H9 (cell line): Measurements from ENCODE around the gene ENKUR. TPM values are rescaled to one million over a fixed set of nuclear protein-coding genes. Genes with fewer than 3 reads are reported as not detected.

ENCODE experiments used
- DNase-seq: peaks from one replicate; pipeline ENCODE4 v3.0.0-alpha.2; 2017
- H2AFZ ChIP-seq: one replicate; pipeline ENCODE4 v1.6.1; 2013; ENCODE audit warnings: mild to moderate bottlenecking, low read length, control low read depth, moderate library complexity
- H2AK5ac ChIP-seq: 2 replicates; pipeline ENCODE4 v1.6.1; 2013; ENCODE audit warnings: low read length, control low read depth, mixed read lengths; ENCODE audit not compliant: insufficient read length
- H2BK120ac ChIP-seq: one replicate; pipeline ENCODE4 v1.6.1; 2013; ENCODE audit warnings: low read depth, mild to moderate bottlenecking, low read length, control low read depth, inconsistent platforms; ENCODE audit not compliant: poor library complexity, severe bottlenecking
- H2BK12ac ChIP-seq: 2 replicates; pipeline ENCODE4 v1.6.1; 2013; ENCODE audit warnings: low read length, control low read depth, mixed read lengths, low read depth; ENCODE audit not compliant: insufficient read length
- H2BK15ac ChIP-seq: 2 replicates; pipeline ENCODE4 v1.6.1; 2013; ENCODE audit warnings: low read depth, low read length, control low read depth
- H2BK20ac ChIP-seq: one replicate; pipeline ENCODE4 v1.6.1; 2013; ENCODE audit warnings: low read depth, mild to moderate bottlenecking, low read length, control low read depth, inconsistent platforms; ENCODE audit not compliant: poor library complexity, severe bottlenecking
- H2BK5ac ChIP-seq: 2 replicates; pipeline ENCODE4 v1.6.1; 2013; ENCODE audit warnings: low read length, control low read depth, mixed read lengths; ENCODE audit not compliant: insufficient read length
- H3K14ac ChIP-seq: 2 replicates; pipeline ENCODE4 v1.6.1; 2013; ENCODE audit warnings: low read length, control low read depth; ENCODE audit not compliant: insufficient read depth
- H3K18ac ChIP-seq: 2 replicates; pipeline ENCODE4 v1.6.1; 2013; ENCODE audit warnings: low read depth, mild to moderate bottlenecking, mixed read lengths, low read length, control low read depth; ENCODE audit not compliant: insufficient read length
- H3K23ac ChIP-seq: 2 replicates; pipeline ENCODE4 v1.6.1; 2013; ENCODE audit warnings: low read length, control low read depth, mixed read lengths, low read depth; ENCODE audit not compliant: insufficient read length
- H3K23me2 ChIP-seq: 2 replicates; pipeline ENCODE4 v1.6.1; 2013; ENCODE audit warnings: low read depth, mild to moderate bottlenecking, mixed read lengths, low read length, control low read depth; ENCODE audit not compliant: insufficient read length, poor library complexity, severe bottlenecking
- H3K27ac ChIP-seq: 2 replicates; pipeline ENCODE4 v1.5.1; 2013; ENCODE audit warnings: low read length, control low read depth, mixed read lengths, low read depth; ENCODE audit not compliant: insufficient read length
- H3K27me3 ChIP-seq: 2 replicates; pipeline ENCODE4 v1.6.1; 2013; ENCODE audit warnings: low read length, control low read depth, inconsistent platforms; ENCODE audit not compliant: insufficient read depth
- H3K4ac ChIP-seq: 2 replicates; pipeline ENCODE4 v1.6.1; 2013; ENCODE audit warnings: low read depth, mild to moderate bottlenecking, control low read depth, inconsistent platforms, low read length, moderate library complexity
- H3K4me1 ChIP-seq: 2 replicates; pipeline ENCODE4 v1.6.1; 2013; ENCODE audit warnings: low read length, control low read depth, inconsistent platforms; ENCODE audit not compliant: insufficient read depth
- H3K4me2 ChIP-seq: 2 replicates; pipeline ENCODE4 v1.6.1; 2013; ENCODE audit warnings: low read length, control low read depth, mixed read lengths; ENCODE audit not compliant: insufficient read length, insufficient read depth
- H3K56ac ChIP-seq: 2 replicates; pipeline ENCODE4 v1.6.1; 2013; ENCODE audit warnings: low read depth, mild to moderate bottlenecking, mixed read lengths, low read length, control low read depth; ENCODE audit not compliant: insufficient read length
- H3K79me1 ChIP-seq: 2 replicates; pipeline ENCODE4 v1.6.1; 2013; ENCODE audit warnings: low read depth, mild to moderate bottlenecking, moderate library complexity, low read length, control low read depth, inconsistent platforms; ENCODE audit not compliant: insufficient read depth, poor library complexity, severe bottlenecking
- H3K79me2 ChIP-seq: 2 replicates; pipeline ENCODE4 v1.6.1; 2013; ENCODE audit warnings: low read length, control low read depth, inconsistent platforms; ENCODE audit not compliant: insufficient read depth
- H3K9ac ChIP-seq: 2 replicates; pipeline ENCODE4 v1.6.1; 2013; ENCODE audit warnings: low read length, control low read depth, mixed read lengths; ENCODE audit not compliant: insufficient read length; ENCODE audit errors: extremely low read depth
- H3K9me3 ChIP-seq: one replicate; pipeline ENCODE4 v1.6.1; 2013; ENCODE audit warnings: low read depth, low read length, inconsistent platforms; ENCODE audit not compliant: control insufficient read depth
- H3T11ph ChIP-seq: one replicate; pipeline ENCODE4 v1.6.1; 2013; ENCODE audit warnings: mild to moderate bottlenecking, low read length, control low read depth, inconsistent platforms
- H4K20me1 ChIP-seq: one replicate; pipeline ENCODE4 v1.6.1; 2013; ENCODE audit not compliant: control insufficient read depth, insufficient read length, insufficient read depth
- H4K5ac ChIP-seq: 2 replicates; pipeline ENCODE4 v1.6.1; 2013; ENCODE audit warnings: low read depth, mild to moderate bottlenecking, mixed read lengths, low read length, control low read depth; ENCODE audit not compliant: insufficient read length
- H4K8ac ChIP-seq: replicated peaks from 2 replicates; pipeline ENCODE4 v1.6.1; 2013; ENCODE audit warnings: low read length, control low read depth, mixed read lengths, low read depth; ENCODE audit not compliant: insufficient read length
- H4K91ac ChIP-seq: 2 replicates; pipeline ENCODE4 v1.6.1; 2013; ENCODE audit warnings: low read depth, mild to moderate bottlenecking, moderate library complexity, mixed read lengths, low read length, control low read depth; ENCODE audit not compliant: insufficient read length
- H3K27ac Mint-ChIP-seq, 3 experiments: 2 replicates in 2 of 3; 3 replicates in 1 of 3; pipeline ENCODE4 v1.8.0; 2020 to 2021; ENCODE audit warnings: mixed read lengths in 3 of 3, mild to moderate bottlenecking in 1 of 3, moderate library complexity in 1 of 3
- H3K27me3 Mint-ChIP-seq: 2 replicates; pipeline ENCODE4 v1.8.0; 2021; ENCODE audit warnings: low read depth, mild to moderate bottlenecking, moderate library complexity, mixed read lengths
- H3K36me3 Mint-ChIP-seq, 3 experiments: 2 replicates in 2 of 3; 3 replicates in 1 of 3; pipeline ENCODE4 v1.8.0; 2020 to 2021; ENCODE audit warnings: low read depth in 3 of 3, mixed read lengths in 3 of 3; ENCODE audit not compliant: insufficient read depth in 1 of 3
- H3K4me1 Mint-ChIP-seq, 2 experiments: 2 replicates each; pipeline ENCODE4 v1.8.0; 2020; ENCODE audit warnings: mixed read lengths in 2 of 2
- H3K4me3 Mint-ChIP-seq, 2 experiments: 2 replicates in 1 of 2; 3 replicates in 1 of 2; pipeline ENCODE4 v1.8.0; 2020 to 2021; ENCODE audit warnings: mild to moderate bottlenecking in 2 of 2, mixed read lengths in 2 of 2, moderate library complexity in 1 of 2
- H3K9me3 Mint-ChIP-seq, 2 experiments: 2 replicates in 1 of 2; 3 replicates in 1 of 2; pipeline ENCODE4 v1.8.0; 2020; ENCODE audit warnings: mild to moderate bottlenecking in 2 of 2, mixed read lengths in 2 of 2, moderate library complexity in 1 of 2
- WGBS: extraction: QIAGEN DNeasy Blood & Tissue Kit; methylation state at CpG from one replicate; pipeline ENCODE4 v1.1.7; 2013; ENCODE audit warnings: missing lambda C conversion rate, low lambda C conversion rate, mixed read lengths; ENCODE audit not compliant: insufficient read length; ENCODE audit errors: extremely low coverage; 5-methylcytosine and 5-hydroxymethylcytosine counted together
- total RNA-seq: library from RNA; stranded (reverse); gene quantifications from 2 replicates; pipeline ENCODE4 v1.2.1, GENCODE V29; 2021
- TF ChIP-seq, protein P1 (sequence below): fragments of 200-600 bp; sonication (generic); conservative IDR thresholded peaks from 3 replicates; pipeline ENCODE4 v1.8.0; 2021; ENCODE audit warnings: antibody characterized with exemption, mild to moderate bottlenecking

Gene ENKUR
- total RNA-seq, 1 experiment from 2014 or later, result not detected

DNA sequence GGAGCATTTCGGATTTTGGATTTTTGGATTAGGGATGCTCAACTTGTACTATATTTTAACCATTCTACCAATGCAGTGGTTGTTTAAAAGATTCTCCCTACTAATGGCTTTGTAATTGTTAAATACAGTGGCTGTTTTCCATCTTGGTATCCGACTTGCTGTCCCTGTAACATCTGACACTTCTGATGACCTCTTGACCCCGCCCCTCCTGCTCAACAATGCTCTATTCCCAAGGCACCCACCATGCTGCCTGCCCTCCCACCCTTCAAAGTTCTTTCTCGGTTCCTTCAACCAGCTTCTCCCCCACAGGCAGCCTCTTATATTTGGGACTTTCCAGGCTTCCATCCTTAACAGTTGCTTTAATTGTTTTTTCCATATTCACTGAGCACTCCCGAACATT lies 65.5 kb downstream of the ENKUR start:
- no peak overlapping the region for H3K4me2 ChIP-seq
- H3K23ac ChIP-seq, result no peak overlapping the region
- H4K5ac ChIP-seq, result no peak overlapping the region
- Mint-ChIP-seq H3K27ac (peak overlapping the region in 1 of 3 experiments; percentile 97; a peak in 2 of 7 replicates), H3K9me3 (no peaks in the 10 kb centered on the region; a peak in 3 of 5 replicates), H3K36me3 (peaks cover 0 to 2% (median 0%) of the 10 kb centered on the region in 3 experiments; a peak in 1 of 7 replicates), H3K4me3 (peak overlapping the region in 1 of 2 experiments; percentile 82; a peak in 2 of 5 replicates), H3K4me1 (peaks cover 34 to 38% of the 10 kb centered on the region in 2 experiments), H3K27me3 (no peaks in the 10 kb centered on the region)
- H3K18ac ChIP-seq, result no peak overlapping the region
- no peak overlapping the region for H4K8ac ChIP-seq
- no peak overlapping the region for H4K91ac ChIP-seq
- H3K9me3 ChIP-seq, result no peaks in the 10 kb centered on the region
- no peak overlapping the region for H2BK20ac ChIP-seq
- H2BK15ac ChIP-seq, result no peak overlapping the region
- TF ChIP-seq, protein P1, sequence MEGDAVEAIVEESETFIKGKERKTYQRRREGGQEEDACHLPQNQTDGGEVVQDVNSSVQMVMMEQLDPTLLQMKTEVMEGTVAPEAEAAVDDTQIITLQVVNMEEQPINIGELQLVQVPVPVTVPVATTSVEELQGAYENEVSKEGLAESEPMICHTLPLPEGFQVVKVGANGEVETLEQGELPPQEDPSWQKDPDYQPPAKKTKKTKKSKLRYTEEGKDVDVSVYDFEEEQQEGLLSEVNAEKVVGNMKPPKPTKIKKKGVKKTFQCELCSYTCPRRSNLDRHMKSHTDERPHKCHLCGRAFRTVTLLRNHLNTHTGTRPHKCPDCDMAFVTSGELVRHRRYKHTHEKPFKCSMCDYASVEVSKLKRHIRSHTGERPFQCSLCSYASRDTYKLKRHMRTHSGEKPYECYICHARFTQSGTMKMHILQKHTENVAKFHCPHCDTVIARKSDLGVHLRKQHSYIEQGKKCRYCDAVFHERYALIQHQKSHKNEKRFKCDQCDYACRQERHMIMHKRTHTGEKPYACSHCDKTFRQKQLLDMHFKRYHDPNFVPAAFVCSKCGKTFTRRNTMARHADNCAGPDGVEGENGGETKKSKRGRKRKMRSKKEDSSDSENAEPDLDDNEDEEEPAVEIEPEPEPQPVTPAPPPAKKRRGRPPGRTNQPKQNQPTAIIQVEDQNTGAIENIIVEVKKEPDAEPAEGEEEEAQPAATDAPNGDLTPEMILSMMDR, result no peak
- no peak for DNase-seq
- H3K9ac ChIP-seq, result no peak overlapping the region
- no peak overlapping the region for H3K56ac ChIP-seq
- peaks cover 13% of the 10 kb centered on the region for H3K23me2 ChIP-seq
- H2AK5ac ChIP-seq, result no peak overlapping the region
- no peak overlapping the region for H2BK12ac ChIP-seq
- no peak overlapping the region for H3K4ac ChIP-seq
- no CpG with 5 or more reads among the region's 5 CpGs for WGBS
- H2BK120ac ChIP-seq, result no peak overlapping the region
- H3K27me3 ChIP-seq, result no peaks in the 10 kb centered on the region
- H3K27ac ChIP-seq, result no peak overlapping the region
- peaks cover 7% of the 10 kb centered on the region for H3K4me1 ChIP-seq
- H3K14ac ChIP-seq, result no peak overlapping the region
- H2BK5ac ChIP-seq, result no peak overlapping the region
- H3K79me2 ChIP-seq, result no peaks in the 10 kb centered on the region
- H4K20me1 ChIP-seq, result no peaks in the 10 kb centered on the region
- no peaks in the 10 kb centered on the region for H3K79me1 ChIP-seq
- no peak overlapping the region for H2AFZ ChIP-seq
- H3T11ph ChIP-seq, result no peak overlapping the region
